CD4-positive, CD25-positive, alpha-beta regulatory T cell (primary cell): ENCODE measurements around the gene PERP. TPM values are rescaled to one million over a fixed set of nuclear protein-coding genes. Genes with fewer than 3 reads are reported as not detected.

Source experiments
- ATAC-seq, 2 donors: fragments of 150-1000 bp; cut with Tn5 transposase; one replicate each; pipeline ENCODE4 v1.10.0; 2021; ENCODE audit warnings: low read depth in 2 of 2, moderate number of reproducible peaks in 2 of 2, moderate library complexity in 1 of 2
- DNase-seq, 3 donors: peaks; one replicate each; pipeline versions ENCODE4 v3.0.0 to v3.0.0-alpha.2; 2012 to 2022; ENCODE audit warnings: mixed read lengths in 1 of 3
- H3K27ac ChIP-seq: one replicate; pipeline ENCODE4 v1.7.0; 2013; ENCODE audit warnings: mild to moderate bottlenecking, low read length; ENCODE audit not compliant: insufficient read depth, poor library complexity, severe bottlenecking
- H3K27me3 ChIP-seq: one replicate; pipeline ENCODE4 v1.7.0; 2013; ENCODE audit warnings: low read length; ENCODE audit not compliant: control insufficient read depth, insufficient read depth
- H3K36me3 ChIP-seq: one replicate; pipeline ENCODE4 v1.7.0; 2013; ENCODE audit warnings: mild to moderate bottlenecking, low read length, moderate library complexity; ENCODE audit not compliant: control insufficient read depth, insufficient read depth
- H3K4me1 ChIP-seq: 2 replicates; pipeline ENCODE4 v1.7.0; 2013; ENCODE audit warnings: mild to moderate bottlenecking, low read length; ENCODE audit not compliant: insufficient read depth, control insufficient read depth, poor library complexity, severe bottlenecking
- H3K4me3 ChIP-seq: one replicate; pipeline ENCODE4 v1.7.0; 2013; ENCODE audit warnings: low read depth, mild to moderate bottlenecking, low read length, moderate library complexity
- H3K9me3 ChIP-seq, 2 experiments: 1 replicate in 1 of 2; 2 replicates in 1 of 2; pipeline ENCODE4 v1.7.0; 2013; ENCODE audit warnings: low read length in 2 of 2, mild to moderate bottlenecking in 1 of 2, moderate library complexity in 1 of 2; ENCODE audit not compliant: control insufficient read depth in 2 of 2
- H3K27ac Mint-ChIP-seq, 3 donors: one replicate each; pipeline ENCODE4 v1.8.0; 2020 to 2022; ENCODE audit warnings: mild to moderate bottlenecking in 3 of 3, mixed read lengths in 3 of 3, moderate library complexity in 2 of 3
- H3K27me3 Mint-ChIP-seq: one replicate; pipeline ENCODE4 v1.8.0; 2022; ENCODE audit warnings: mild to moderate bottlenecking, mixed read lengths
- H3K36me3 Mint-ChIP-seq: one replicate; pipeline ENCODE4 v1.8.0; 2020; ENCODE audit warnings: mixed read lengths
- H3K4me1 Mint-ChIP-seq, 4 donors: one replicate each; pipeline ENCODE4 v1.8.0; 2020 to 2022; ENCODE audit warnings: mixed read lengths in 4 of 4, mild to moderate bottlenecking in 1 of 4
- H3K4me3 Mint-ChIP-seq, 4 donors: one replicate each; pipeline ENCODE4 v1.8.0; 2020 to 2022; ENCODE audit warnings: mild to moderate bottlenecking in 4 of 4, mixed read lengths in 4 of 4, moderate library complexity in 3 of 4
- H3K9me3 Mint-ChIP-seq, 7 donors: one replicate each; pipeline ENCODE4 v1.8.0; 2020 to 2022; ENCODE audit warnings: mixed read lengths in 7 of 7, mild to moderate bottlenecking in 3 of 7, moderate library complexity in 2 of 7
- polyA plus RNA-seq, 4 donors: library from polyadenylated mRNA; unstranded; fragments of 300-500 nt; fragmentation: Illumina TruSeq; gene quantifications; one replicate each; pipeline ENCODE4 v1.2.3, GENCODE V29; 2021
- total RNA-seq: library from RNA; stranded (reverse); gene quantifications from one replicate; pipeline ENCODE4 v1.2.3, GENCODE V29; 2022

The PERP gene
- total and polyA plus RNA-seq, 5 donors from 2014 or later = 2.3 to 12.4 (median 5.6) TPM

- Mint-ChIP-seq H3K4me3 (no peak overlapping the region), H3K4me1 (no peaks in the 10 kb centered on the region), H3K27me3 (peaks cover 10% of the 10 kb centered on the region), H3K36me3 (no peaks in the 10 kb centered on the region), H3K27ac (no peak overlapping the region), H3K9me3 (peaks cover 0 to 7% (median 2%) of the 10 kb centered on the region in 7 donors)
- no peak overlapping the region for H3K27ac ChIP-seq
- no peak for DNase-seq
- ATAC-seq = no peak
- H3K36me3 ChIP-seq = no peaks in the 10 kb centered on the region
- H3K4me1 ChIP-seq = no peaks in the 10 kb centered on the region
- H3K9me3 ChIP-seq = no peaks in the 10 kb centered on the region
- H3K27me3 ChIP-seq = peaks cover 7% of the 10 kb centered on the region
- H3K4me3 ChIP-seq = no peak overlapping the region
Observed at GRCh38 chr6:138044458-138044857, 62.8 kb downstream of the PERP start.

Other genes starting within 250 kb of the PERP start
- 3,783 TPM for gene TNFAIP3, start 240.2 kb downstream of the PERP start, total RNA-seq
- gene TNFAIP3, start 240.2 kb downstream of the PERP start, polyA plus RNA-seq = 100 to 1,000 TPM in 2 of 4 donors, 10 to 100 TPM in 2; 70.5 to 103 (median 86.4) TPM
- not detected for gene ARFGEF3, start 54.5 kb upstream of the PERP start, total RNA-seq
- gene ARFGEF3, start 54.5 kb upstream of the PERP start, polyA plus RNA-seq = not detected
- not detected for gene PBOV1, start 111.1 kb upstream of the PERP start, total RNA-seq
- gene PBOV1, start 111.1 kb upstream of the PERP start, polyA plus RNA-seq = not detected